Neural progenitor cell (in vitro differentiated cells): ENCODE results near the gene MEX3D. TPM values are rescaled to one million over a fixed set of nuclear protein-coding genes. Genes with fewer than 3 reads are reported as not detected.
"Not testable (repeated sequence)": the region's sequence is repeated elsewhere in the genome, so short reads cannot be mapped to it uniquely, and the experiment has no call there.

ENCODE experiments used
- DNase-seq: peaks from one replicate; pipeline ENCODE4 v3.0.0-alpha.2; 2016; ENCODE audit warnings: low spot score
- H2AFZ ChIP-seq: fragments of 200-600 bp; sonication (generic); replicated peaks from 2 replicates; pipeline ENCODE4 v1.6.1; 2016; ENCODE audit warnings: antibody characterized with exemption
- H3F3A ChIP-seq: fragments of 200-600 bp; sonication (generic); 2 replicates; pipeline ENCODE4 v1.6.1; 2016; ENCODE audit warnings: antibody characterized with exemption, low read depth
- H3K27ac ChIP-seq: fragments of 200-600 bp; sonication (generic); 2 replicates; pipeline ENCODE4 v1.5.1; 2016; ENCODE audit warnings: mild to moderate bottlenecking
- H3K27me3 ChIP-seq: fragments of 200-600 bp; sonication (generic); 2 replicates; pipeline ENCODE4 v1.6.1; 2016; ENCODE audit warnings: mild to moderate bottlenecking, moderate library complexity
- H3K36me3 ChIP-seq: fragments of 200-600 bp; sonication (generic); 2 replicates; pipeline ENCODE4 v1.5.1; 2016
- H3K4me1 ChIP-seq: fragments of 200-600 bp; sonication (generic); 2 replicates; pipeline ENCODE4 v1.6.1; 2016; ENCODE audit warnings: mixed run types
- H3K4me2 ChIP-seq: fragments of 200-600 bp; sonication (generic); 2 replicates; pipeline ENCODE4 v1.6.1; 2016
- H3K4me3 ChIP-seq: fragments of 200-600 bp; sonication (generic); 2 replicates; pipeline ENCODE4 v1.5.1; 2016
- H3K79me2 ChIP-seq: fragments of 200-600 bp; sonication (generic); 2 replicates; pipeline ENCODE4 v1.6.1; 2016; ENCODE audit warnings: low read depth
- H3K9ac ChIP-seq: fragments of 200-600 bp; sonication (generic); 2 replicates; pipeline ENCODE4 v1.6.1; 2016
- H3K9me3 ChIP-seq: fragments of 200-600 bp; sonication (generic); 2 replicates; pipeline ENCODE4 v1.5.1; 2016; ENCODE audit warnings: low read depth
- H4K20me1 ChIP-seq: fragments of 200-600 bp; sonication (generic); 2 replicates; pipeline ENCODE4 v1.6.1; 2016; ENCODE audit warnings: low read depth
- H3K27ac Mint-ChIP-seq: 3 replicates; pipeline ENCODE4 v1.8.0; 2021; ENCODE audit warnings: mixed read lengths
- H3K27me3 Mint-ChIP-seq: 2 replicates; pipeline ENCODE4 v1.8.0; 2022; ENCODE audit warnings: low read depth, mild to moderate bottlenecking, inconsistent platforms, moderate library complexity, mixed read lengths; ENCODE audit not compliant: insufficient read depth
- H3K36me3 Mint-ChIP-seq: 3 replicates; pipeline ENCODE4 v1.8.0; 2021; ENCODE audit warnings: mixed read lengths
- H3K4me1 Mint-ChIP-seq: 3 replicates; pipeline ENCODE4 v1.8.0; 2021; ENCODE audit warnings: mixed read lengths
- H3K4me3 Mint-ChIP-seq: 3 replicates; pipeline ENCODE4 v1.8.0; 2021; ENCODE audit warnings: mild to moderate bottlenecking, moderate library complexity, mixed read lengths
- H3K9me3 Mint-ChIP-seq: 3 replicates; pipeline ENCODE4 v1.8.0; 2020; ENCODE audit warnings: mixed read lengths
- CTCF ChIP-seq: fragments of 200-600 bp; sonication (generic); IDR thresholded peaks from 2 replicates; pipeline ENCODE4 v1.5.1; 2017; ENCODE audit warnings: antibody characterized with exemption, mild to moderate bottlenecking
- EZH2 ChIP-seq: fragments of 200-600 bp; sonication (generic); IDR thresholded peaks from 2 replicates; pipeline ENCODE4 v1.6.1; 2017; ENCODE audit warnings: antibody characterized with exemption, mild to moderate bottlenecking, moderate library complexity
- EZH2phosphoT487 ChIP-seq: fragments of 200-600 bp; sonication (generic); IDR thresholded peaks from 2 replicates; pipeline ENCODE4 v1.6.1; 2017; ENCODE audit warnings: antibody characterized with exemption
- total RNA-seq: library from RNA; depleted of rRNA; stranded (reverse); fragments of >200 nt; gene quantifications from 2 replicates; pipeline ENCODE4 v1.2.3, GENCODE V29; 2015; ENCODE audit warnings: low replicate concordance

MEX3D gene
- total RNA-seq, 1 donor from 2014 or later, result 15.9 TPM

GRCh38 chr19:1540365-1540925, 27.7 kb downstream of the MEX3D start:
- Histone ChIP-seq H2AFZ (no peak overlapping the region), H3K4me3 (no peak overlapping the region)

GRCh38 chr19:1539749-1540148, 28.4 kb downstream of the MEX3D start:
- H3K79me2 ChIP-seq, H3K4me3 Mint-ChIP-seq, H3K27ac ChIP-seq, H3K4me1 ChIP-seq, H3K9me3 Mint-ChIP-seq, H4K20me1 ChIP-seq, H3K4me3 ChIP-seq, H3K4me2 ChIP-seq, H3K9me3 ChIP-seq, H3K27ac Mint-ChIP-seq, H3K36me3 ChIP-seq, H3K9ac ChIP-seq, DNase-seq, H2AFZ ChIP-seq, H3K36me3 Mint-ChIP-seq, H3F3A ChIP-seq, H3K4me1 Mint-ChIP-seq: not testable (repeated sequence)
- peaks cover 22% of the 10 kb centered on the region for H3K27me3 ChIP-seq
- H3K27me3 Mint-ChIP-seq, result peaks cover 10% of the 10 kb centered on the region

More at GRCh38 chr19:1540365-1540925, 27.7 kb downstream of the MEX3D start:
- H3K4me3 Mint-ChIP-seq, result no peak overlapping the region
- no peaks in the 10 kb centered on the region for H3K4me1 ChIP-seq
- H3K9me3 ChIP-seq, result no peaks in the 10 kb centered on the region
- H3K27me3 Mint-ChIP-seq, result peaks cover 11% of the 10 kb centered on the region
- H3K4me2 ChIP-seq, result no peak overlapping the region
- H3K9ac ChIP-seq, result no peak overlapping the region
- no peaks in the 10 kb centered on the region for H3K9me3 Mint-ChIP-seq
- no peaks in the 10 kb centered on the region for H3K36me3 ChIP-seq
- H3K27ac ChIP-seq, result no peak overlapping the region
- no peak for TF ChIP-seq EZH2phosphoT487
- no peak for TF ChIP-seq CTCF
- no peak for TF ChIP-seq EZH2
- H3K27ac Mint-ChIP-seq, result peak overlapping the region; percentile 82
- peaks cover 29% of the 10 kb centered on the region for H3K27me3 ChIP-seq
- H3K4me1 Mint-ChIP-seq, result peaks cover 3% of the 10 kb centered on the region
- DNase-seq, result no peak
- H4K20me1 ChIP-seq, result no peaks in the 10 kb centered on the region
- no peaks in the 10 kb centered on the region for H3K36me3 Mint-ChIP-seq
- no peaks in the 10 kb centered on the region for H3F3A ChIP-seq
- no peaks in the 10 kb centered on the region for H3K79me2 ChIP-seq

- no peak for TF ChIP-seq CTCF
- TF ChIP-seq EZH2, result no peak
- TF ChIP-seq EZH2phosphoT487, result no peak
- peaks cover 3% of the 10 kb centered on the region for H3K4me1 Mint-ChIP-seq
- H3K27ac ChIP-seq, result no peak overlapping the region
- H3K4me3 Mint-ChIP-seq, result no peak overlapping the region
- H3K27me3 ChIP-seq, result peaks cover 15% of the 10 kb centered on the region
- H3K79me2 ChIP-seq, result no peaks in the 10 kb centered on the region
- H3K27me3 Mint-ChIP-seq, result peaks cover 5% of the 10 kb centered on the region
- H3K9me3 Mint-ChIP-seq, result no peaks in the 10 kb centered on the region
- H3K9me3 ChIP-seq, result no peaks in the 10 kb centered on the region
- no peaks in the 10 kb centered on the region for H4K20me1 ChIP-seq
- H2AFZ ChIP-seq, result no peak overlapping the region
- no peak overlapping the region for H3K27ac Mint-ChIP-seq
- no peak overlapping the region for H3K9ac ChIP-seq
- no peaks in the 10 kb centered on the region for H3K36me3 ChIP-seq
- H3F3A ChIP-seq, result no peaks in the 10 kb centered on the region
- no peak overlapping the region for H3K4me3 ChIP-seq
- no peaks in the 10 kb centered on the region for H3K4me1 ChIP-seq
- H3K36me3 Mint-ChIP-seq, result no peaks in the 10 kb centered on the region
- no peak overlapping the region for H3K4me2 ChIP-seq
- no peak for DNase-seq
Measured at GRCh38 chr19:1538978-1539377, 29.1 kb downstream of the MEX3D start.

GRCh38 chr19:1535699-1536098, 32.4 kb downstream of the MEX3D start:
- H3K27ac ChIP-seq, H3K27me3 Mint-ChIP-seq, H3K27ac Mint-ChIP-seq, H3F3A ChIP-seq, H3K4me3 Mint-ChIP-seq, H3K36me3 Mint-ChIP-seq, H3K9me3 ChIP-seq, H3K4me1 ChIP-seq, H3K27me3 ChIP-seq, H3K9ac ChIP-seq, H3K4me3 ChIP-seq, H4K20me1 ChIP-seq, H3K4me1 Mint-ChIP-seq, H3K9me3 Mint-ChIP-seq, H3K4me2 ChIP-seq, H2AFZ ChIP-seq, H3K79me2 ChIP-seq, H3K36me3 ChIP-seq, DNase-seq: not testable (repeated sequence)
